ENCODE results near the gene TLCD5. TPM values are rescaled to one million over a fixed set of nuclear protein-coding genes. Genes with fewer than 3 reads are reported as not detected.

TLCD5 gene
- total RNA-seq, 1 experiment from 2014 or later: 6.2 TPM

DNA sequence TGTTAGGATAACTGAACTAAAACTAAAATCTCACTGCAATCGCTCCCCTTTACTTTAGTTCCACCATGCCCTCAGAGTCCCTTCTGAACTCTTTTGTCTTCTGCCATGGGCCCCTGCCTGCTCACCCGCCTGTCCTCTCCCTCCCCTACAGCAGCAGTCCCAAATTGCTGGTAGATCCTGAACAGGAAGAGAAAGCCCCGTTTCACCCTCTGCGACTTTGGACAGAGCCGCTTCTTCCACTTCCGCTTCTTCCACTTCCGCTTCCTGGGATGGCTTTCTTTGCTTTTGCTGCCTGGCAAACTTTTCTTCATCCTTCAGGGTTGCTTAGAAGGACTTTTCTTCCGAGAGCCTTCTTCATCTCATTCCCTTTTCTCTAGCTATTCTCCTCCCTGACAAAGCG is 35.7 kb upstream of the TLCD5 start:
- Histone ChIP-seq H3K9me2 (replicated peaks; ENCODE audit: low read length) (no peaks in the 10 kb centered on the region), H2AFZ (ENCODE audit: low read length) (no peak overlapping the region), H3K9me3 (ENCODE audit: low read length) (no peaks in the 10 kb centered on the region), H3K4me2 (ENCODE audit: low read length) (no peak overlapping the region), H3K4me3 (ENCODE audit: low read length) (no peak overlapping the region), H3K27me3 (ENCODE audit: low read length) (peaks cover 40% of the 10 kb centered on the region), H3F3A (ENCODE audit: low read length, unreplicated experiment) (no peaks in the 10 kb centered on the region), H3K9ac (ENCODE audit: low read length) (no peak overlapping the region), H3K27ac (ENCODE audit: low read length) (no peak overlapping the region), H3K79me2 (ENCODE audit: low read length) (no peaks in the 10 kb centered on the region), H3K4me1 (ENCODE audit: insufficient read depth, low read length) (no peaks in the 10 kb centered on the region; the same call in 1 of the 2 replicates), H3K36me3 (ENCODE audit: low read depth, low read length) (no peaks in the 10 kb centered on the region), H4K20me1 (ENCODE audit: low read length) (no peaks in the 10 kb centered on the region)
- ATAC-seq (no peak), DNase-seq (no peak)
- intact Hi-C loops (cut with micrococcal nuclease): no loop called here
- ChIA-PET POLR2A (ENCODE audit: unreplicated experiment) (no interaction called here), CTCF (no interaction called here)
- TF ChIP-seq EZH2 (IDR thresholded peaks at IDR 0.05; ENCODE audit: low read length, unreplicated experiment) (no peak), EZH2phosphoT487 (IDR thresholded peaks at IDR 0.05; ENCODE audit: borderline replicate concordance, low read length) (no peak)
- TF ChIP-seq, protein P1, sequence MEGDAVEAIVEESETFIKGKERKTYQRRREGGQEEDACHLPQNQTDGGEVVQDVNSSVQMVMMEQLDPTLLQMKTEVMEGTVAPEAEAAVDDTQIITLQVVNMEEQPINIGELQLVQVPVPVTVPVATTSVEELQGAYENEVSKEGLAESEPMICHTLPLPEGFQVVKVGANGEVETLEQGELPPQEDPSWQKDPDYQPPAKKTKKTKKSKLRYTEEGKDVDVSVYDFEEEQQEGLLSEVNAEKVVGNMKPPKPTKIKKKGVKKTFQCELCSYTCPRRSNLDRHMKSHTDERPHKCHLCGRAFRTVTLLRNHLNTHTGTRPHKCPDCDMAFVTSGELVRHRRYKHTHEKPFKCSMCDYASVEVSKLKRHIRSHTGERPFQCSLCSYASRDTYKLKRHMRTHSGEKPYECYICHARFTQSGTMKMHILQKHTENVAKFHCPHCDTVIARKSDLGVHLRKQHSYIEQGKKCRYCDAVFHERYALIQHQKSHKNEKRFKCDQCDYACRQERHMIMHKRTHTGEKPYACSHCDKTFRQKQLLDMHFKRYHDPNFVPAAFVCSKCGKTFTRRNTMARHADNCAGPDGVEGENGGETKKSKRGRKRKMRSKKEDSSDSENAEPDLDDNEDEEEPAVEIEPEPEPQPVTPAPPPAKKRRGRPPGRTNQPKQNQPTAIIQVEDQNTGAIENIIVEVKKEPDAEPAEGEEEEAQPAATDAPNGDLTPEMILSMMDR (conservative IDR thresholded peaks at IDR 0.05; ENCODE audit: low read depth, low read length): no peak
- BruUV-seq (replicated peaks): no TSS peak

DNA sequence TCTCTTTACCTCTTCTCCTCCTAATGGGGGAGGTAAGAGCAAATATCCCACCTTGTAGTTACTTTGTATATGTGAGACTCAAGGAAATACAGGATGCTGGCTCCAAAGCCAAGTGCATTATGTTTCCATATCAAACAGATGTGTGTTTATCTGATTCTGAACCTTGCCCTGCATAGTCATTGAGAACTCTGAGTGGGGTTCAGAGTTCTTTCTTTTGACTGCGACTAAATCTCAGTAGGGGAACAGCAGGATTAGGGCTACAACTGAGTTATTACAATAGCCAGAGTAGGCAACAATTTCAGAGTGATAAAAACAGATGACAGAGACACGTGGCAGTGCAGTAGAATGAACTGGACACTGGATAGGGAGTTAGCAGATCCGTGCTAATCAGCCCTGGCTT is 34.1 kb upstream of the TLCD5 start:
- no peaks in the 10 kb centered on the region for H4K20me1 ChIP-seq (ENCODE audit: low read length)
- no peak for DNase-seq
- ChIA-PET POLR2A (ENCODE audit: unreplicated experiment) (interaction anchor here (0.6 kb wide), 1 partner anchor 42 kb away, joined by 4 read pairs; no protein-coding TSS in a partner anchor), CTCF (no interaction called here)
- H3K27ac ChIP-seq (ENCODE audit: low read length): no peak overlapping the region
- H3K4me2 ChIP-seq (ENCODE audit: low read length): no peak overlapping the region
- H3K4me1 ChIP-seq (ENCODE audit: insufficient read depth, low read length): no peaks in the 10 kb centered on the region; the same call in 1 of the 2 replicates
- peaks cover 53% of the 10 kb centered on the region for H3K27me3 ChIP-seq (ENCODE audit: low read length)
- H3K9ac ChIP-seq (ENCODE audit: low read length): no peak overlapping the region
- no peak overlapping the region for H3K4me3 ChIP-seq (ENCODE audit: low read length)
- no peaks in the 10 kb centered on the region for H3F3A ChIP-seq (ENCODE audit: low read length, unreplicated experiment)
- TF ChIP-seq EZH2phosphoT487 (IDR thresholded peaks at IDR 0.05; ENCODE audit: borderline replicate concordance, low read length) (no peak), EZH2 (IDR thresholded peaks at IDR 0.05; ENCODE audit: low read length, unreplicated experiment) (no peak)
- TF ChIP-seq, protein P1 (conservative IDR thresholded peaks at IDR 0.05; ENCODE audit: low read depth, low read length): no peak
- no TSS peak for BruUV-seq (replicated peaks)
- H3K9me2 ChIP-seq (replicated peaks; ENCODE audit: low read length): no peaks in the 10 kb centered on the region
- no peaks in the 10 kb centered on the region for H3K36me3 ChIP-seq (ENCODE audit: low read depth, low read length)
- intact Hi-C loops (cut with micrococcal nuclease): no loop called here
- no peaks in the 10 kb centered on the region for H3K9me3 ChIP-seq (ENCODE audit: low read length)
- no peak overlapping the region for H2AFZ ChIP-seq (ENCODE audit: low read length)
- H3K79me2 ChIP-seq (ENCODE audit: low read length): no peaks in the 10 kb centered on the region
- ATAC-seq: no peak

DNA sequence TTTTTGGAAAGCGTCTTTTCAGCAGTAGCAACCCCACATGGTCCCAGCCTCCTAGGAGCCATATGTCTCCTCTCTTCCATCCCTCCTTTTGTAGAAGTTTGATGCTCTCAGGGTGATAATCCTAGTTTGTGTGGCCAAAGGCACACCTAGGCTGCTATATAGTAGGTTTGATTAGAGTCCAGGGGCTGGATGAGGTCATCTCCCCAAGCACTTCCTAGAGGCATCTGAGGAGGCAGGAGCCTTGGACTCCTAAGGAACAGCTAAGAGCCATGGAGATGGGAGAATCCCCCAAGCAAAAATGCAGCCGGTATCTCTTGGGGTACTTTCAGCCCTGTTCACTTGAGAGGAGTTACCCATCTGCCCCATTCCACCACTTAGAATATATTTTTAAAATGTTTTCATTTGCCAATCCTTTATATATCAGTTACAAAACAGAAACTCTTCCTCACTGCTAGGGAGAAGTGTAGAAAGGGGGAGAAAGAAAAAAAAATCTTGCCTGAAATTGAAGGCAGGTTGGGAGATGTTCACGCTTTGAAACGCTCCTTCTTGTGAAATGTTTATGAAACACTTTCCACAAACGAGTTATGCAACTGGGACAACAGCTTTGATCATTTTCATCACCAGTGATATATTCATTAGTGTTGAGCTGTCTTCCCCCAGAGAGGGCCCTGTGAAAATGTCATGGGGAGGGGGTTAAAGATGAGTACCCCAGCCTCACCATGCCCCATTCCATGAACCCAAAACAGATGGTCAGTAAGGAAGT is 31.9 kb upstream of the TLCD5 start:
- CTCF ChIA-PET: no interaction called here
- POLR2A ChIA-PET (ENCODE audit: unreplicated experiment): no interaction called here
- Histone ChIP-seq H3K9ac (ENCODE audit: low read length) (no peak overlapping the region), H3K36me3 (ENCODE audit: low read depth, low read length) (no peaks in the 10 kb centered on the region), H3F3A (ENCODE audit: low read length, unreplicated experiment) (no peaks in the 10 kb centered on the region), H2AFZ (ENCODE audit: low read length) (no peak overlapping the region), H3K79me2 (ENCODE audit: low read length) (no peaks in the 10 kb centered on the region), H3K9me2 (replicated peaks; ENCODE audit: low read length) (no peaks in the 10 kb centered on the region), H3K27me3 (ENCODE audit: low read length) (peaks cover 64% of the 10 kb centered on the region), H3K4me3 (ENCODE audit: low read length) (no peak overlapping the region), H3K4me2 (ENCODE audit: low read length) (no peak overlapping the region), H4K20me1 (ENCODE audit: low read length) (no peaks in the 10 kb centered on the region), H3K4me1 (ENCODE audit: insufficient read depth, low read length) (no peaks in the 10 kb centered on the region), H3K9me3 (ENCODE audit: low read length) (no peaks in the 10 kb centered on the region), H3K27ac (ENCODE audit: low read length) (no peak overlapping the region)
- intact Hi-C loops (cut with micrococcal nuclease): no loop called here
- DNase-seq (no peak), ATAC-seq (no peak)
- BruUV-seq (replicated peaks): no TSS peak
- TF ChIP-seq EZH2 (IDR thresholded peaks at IDR 0.05; ENCODE audit: low read length, unreplicated experiment): no peak
- TF ChIP-seq EZH2phosphoT487 (IDR thresholded peaks at IDR 0.05; ENCODE audit: borderline replicate concordance, low read length): no peak
- TF ChIP-seq, protein P1 (conservative IDR thresholded peaks at IDR 0.05; ENCODE audit: low read depth, low read length): no peak
